SU-DHL-6 (cell line): ENCODE data around the gene SERP1.

Source experiments
- CTCF ChIP-seq: fragments of 200-600 bp; sonication (generic); IDR thresholded peaks from one replicate; pipeline ENCODE4 v1.5.1; 2017; ENCODE audit warnings: antibody characterized with exemption, mild to moderate bottlenecking, low read length, moderate library complexity; ENCODE audit not compliant: insufficient read depth, poor library complexity, severe bottlenecking
- EZH2phosphoT487 ChIP-seq: fragments of 200-600 bp; sonication (generic), shearing (Covaris generic); conservative IDR thresholded peaks from 2 replicates; pipeline ENCODE4 v1.6.1; 2018; ENCODE audit warnings: mild to moderate bottlenecking, antibody characterized with exemption, low read length, moderate library complexity, mixed read lengths

GRCh38 chr3:150588027-150588830 lies 41.9 kb upstream of the SERP1 start:
- no peak for TF ChIP-seq CTCF
- TF ChIP-seq EZH2phosphoT487, result no peak
